Measurements from ENCODE around the gene BICRA. TPM values are rescaled to one million over a fixed set of nuclear protein-coding genes. Genes with fewer than 3 reads are reported as not detected.

Gene BICRA
- total and polyA plus RNA-seq, 9 of the 15 experiments (the other 6 are each of a cell fraction or from before 2014, with no cell fraction given), result 0.01 to 8.8 (median 1.2) TPM

- Histone ChIP-seq H3K9ac (ENCODE audit: insufficient read depth in 1 of 2, low read depth in 2 of 2, low read length in 2 of 2) (no peak overlapping the region; a peak in 1 of 4 replicates), H4K20me1 (replicated peaks; ENCODE audit: control insufficient read depth, insufficient read depth, low read length) (peaks cover 17% of the 10 kb centered on the region), H3K4me1 (replicated peaks in 1 of 2; ENCODE audit: control insufficient read depth in 2 of 2, insufficient read depth in 2 of 2, low read length in 2 of 2) (peaks cover 8 to 24% of the 10 kb centered on the region in 2 experiments; a peak in 4 of 5 replicates), H3K36me3 (ENCODE audit: control insufficient read depth, insufficient read depth, low read length) (no peaks in the 10 kb centered on the region; the same call in 2 of the 3 replicates), H3K27ac (ENCODE audit: extremely low read depth, low read depth, low read length) (no peak overlapping the region), H3K9me1 (ENCODE audit: control insufficient read depth, insufficient read depth, low read length) (no peaks in the 10 kb centered on the region), H2AFZ (ENCODE audit: low read depth, low read length) (no peak overlapping the region), H3K4me3 (no peak overlapping the region), H3K27me3 (ENCODE audit: control insufficient read depth in 2 of 2, insufficient read depth in 2 of 2, low read length in 2 of 2) (no peaks in the 10 kb centered on the region), H3K4me2 (ENCODE audit: insufficient read depth, low read length) (no peak overlapping the region), H3K79me2 (ENCODE audit: control insufficient read depth, insufficient read depth, low read length) (peaks cover 25% of the 10 kb centered on the region), H3K9me3 (replicated peaks; ENCODE audit: control insufficient read depth, insufficient read depth, low read depth, low read length) (no peaks in the 10 kb centered on the region)
- in situ Hi-C loops (cut with MboI), result no loop called here
- WGBS (ENCODE audit: insufficient coverage, low coverage, missing lambda C conversion rate), result 70% methylated on average over 16 of the region's 18 CpGs
- CTCF ChIA-PET (ENCODE audit: low intra/inter-chr PET ratio), result no interaction called here
- TF ChIP-seq POLR2G (IDR thresholded peaks at IDR 0.05; ENCODE audit: low read depth, low read length) (no peak), TFE3 (CRISPR knock-in tag; IDR thresholded peaks at IDR 0.05) (no peak), PRPF4 (IDR thresholded peaks at IDR 0.05; ENCODE audit: insufficient read depth, low read depth, low read length, poor library complexity, severe bottlenecking) (no peak), CBX2 (IDR thresholded peaks at IDR 0.05; ENCODE audit: insufficient read depth, low read length, poor library complexity, severe bottlenecking) (no peak), CTBP1 (IDR thresholded peaks at IDR 0.05; ENCODE audit: borderline replicate concordance) (no peak), PKNOX1 (IDR thresholded peaks at IDR 0.05) (peak; percentile 27; the same call in 1 of the 2 replicates), EGR1 (conservative IDR thresholded peaks at IDR 0.05) (peak; percentile 32; the same call in 1 of the 2 replicates)
- FAIRE-seq, result no peak
- POLR2A ChIA-PET, result interaction anchor here (0.6 kb wide), 1 partner anchor 17 kb away, joined by 3 read pairs; no protein-coding TSS in a partner anchor
- intact Hi-C loops (cut with micrococcal nuclease), result no loop called here
- DNase-seq (ENCODE audit: extremely low read depth in 1 of 4, low spot score in 3 of 4), result no peak
- ATAC-seq, result peak; percentile 54
- no TSS peak for BruUV-seq (replicated peaks)
Observed at GRCh38 chr19:47623921-47624391, 15.0 kb downstream of the BICRA start.

Data from K562 (cell line).